Activated CD4-positive, alpha-beta T cell treated with anti-CD3 and anti-CD28 coated beads, Interleukin-10, Interleukin-2, amounts not matched to agents 100 ng/mL and 50 ng/mL, durations not matched to agents 16 hours and 8 hours (primary cell): ENCODE data around the gene TMEM53.
A peak's percentile ranks its signal among the peaks of the same experiment; 100 is the strongest.

ENCODE experiments used
- DNase-seq: peaks from one replicate; pipeline ENCODE4 v3.0.0-alpha.2; 2020

Gene TMEM53

GRCh38 chr1:44696789-44697345, 22.6 kb upstream of the TMEM53 start:
- peak; percentile 57 for DNase-seq

DNA sequence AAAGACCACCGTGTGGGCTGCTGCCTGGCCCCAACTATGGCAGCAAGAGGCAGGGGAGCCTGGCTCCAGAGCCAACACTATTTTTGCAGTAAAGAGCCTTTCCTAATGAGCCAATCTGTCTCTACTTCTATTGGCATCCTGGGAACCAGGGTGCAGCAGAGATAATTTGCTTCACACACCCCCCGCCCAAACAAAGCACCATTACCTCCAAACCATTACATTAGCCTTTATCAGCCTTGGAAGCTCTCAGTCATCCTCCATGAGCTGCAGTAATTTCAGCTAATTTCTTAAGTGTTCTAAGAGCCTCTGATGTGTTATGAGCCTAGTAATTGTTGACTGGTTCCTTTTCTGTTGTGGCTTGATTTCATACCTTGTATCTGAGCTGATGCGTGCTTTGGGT, 21.8 kb upstream of the TMEM53 start:
- DNase-seq = no peak

- no peak for DNase-seq
These were observed 21.4 kb upstream of the TMEM53 start for GRCh38 chr1:44695671-44696070.

DNA sequence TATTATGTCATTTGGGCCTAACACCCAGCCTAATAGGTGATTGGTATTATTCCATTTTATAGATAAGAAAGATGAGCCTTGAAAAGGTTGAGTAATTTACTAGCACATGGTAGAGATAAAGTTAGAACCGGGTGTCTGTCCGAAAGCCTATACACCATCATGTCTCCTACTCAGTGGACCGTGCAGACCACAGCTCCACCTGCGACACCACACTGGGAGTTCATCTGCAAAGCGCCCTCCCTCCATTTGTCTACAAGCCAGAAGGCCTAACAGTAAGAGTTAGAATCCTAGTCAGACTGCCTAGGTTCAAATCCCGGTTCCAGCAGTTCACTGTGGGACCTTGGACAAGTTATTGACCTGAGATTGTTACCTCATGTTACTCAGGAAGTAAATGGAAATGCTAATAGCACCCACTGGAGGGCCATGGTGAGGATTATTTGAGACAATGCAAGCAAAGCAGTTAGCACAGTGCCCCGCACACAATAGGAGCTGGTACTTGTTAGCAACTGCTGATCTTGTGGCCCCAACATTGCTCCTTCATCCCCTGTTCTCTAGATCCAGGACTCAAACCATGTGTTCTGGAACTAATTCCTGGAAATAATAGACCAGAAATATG, 20.7 kb upstream of the TMEM53 start:
- no peak for DNase-seq

GRCh38 chr1:44693900-44694299, 19.6 kb upstream of the TMEM53 start:
- no peak for DNase-seq

DNA sequence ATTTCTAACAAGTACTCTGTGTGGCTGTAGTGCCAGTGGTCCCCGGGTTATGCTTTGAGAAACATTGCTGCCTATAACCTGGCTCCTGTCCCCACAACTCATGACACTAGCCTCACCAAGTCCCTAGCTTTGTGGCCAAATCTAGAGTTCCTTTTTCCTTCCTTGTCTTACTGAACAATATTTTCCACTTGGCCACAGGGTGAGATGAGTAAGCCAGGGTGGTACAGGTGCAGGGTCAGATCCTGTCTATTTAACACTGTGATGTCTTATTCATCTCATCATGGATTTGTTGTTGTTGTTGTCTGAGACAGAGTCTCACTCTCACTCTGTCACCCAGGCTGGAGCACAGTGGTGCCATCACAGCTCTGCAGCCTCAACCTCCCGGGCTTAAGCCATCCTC, 18.9 kb upstream of the TMEM53 start:
- DNase-seq = peak; percentile 42

DNA sequence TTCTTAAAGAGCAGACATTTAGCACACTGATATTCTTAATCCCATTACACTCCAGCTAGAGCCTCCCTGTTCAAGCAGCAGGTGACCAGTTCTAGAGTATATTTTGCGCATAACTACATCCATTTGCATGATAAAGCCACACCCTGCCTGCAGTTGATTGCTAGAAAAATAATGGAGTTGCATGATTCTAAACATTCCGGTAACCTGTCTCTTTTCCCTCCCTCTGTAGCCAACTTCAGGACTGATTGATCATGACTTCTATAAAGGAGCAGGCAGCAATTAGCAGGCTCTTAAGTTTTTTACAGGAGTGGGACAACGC, 15.1 kb upstream of the TMEM53 start:
- DNase-seq = no peak

DNA sequence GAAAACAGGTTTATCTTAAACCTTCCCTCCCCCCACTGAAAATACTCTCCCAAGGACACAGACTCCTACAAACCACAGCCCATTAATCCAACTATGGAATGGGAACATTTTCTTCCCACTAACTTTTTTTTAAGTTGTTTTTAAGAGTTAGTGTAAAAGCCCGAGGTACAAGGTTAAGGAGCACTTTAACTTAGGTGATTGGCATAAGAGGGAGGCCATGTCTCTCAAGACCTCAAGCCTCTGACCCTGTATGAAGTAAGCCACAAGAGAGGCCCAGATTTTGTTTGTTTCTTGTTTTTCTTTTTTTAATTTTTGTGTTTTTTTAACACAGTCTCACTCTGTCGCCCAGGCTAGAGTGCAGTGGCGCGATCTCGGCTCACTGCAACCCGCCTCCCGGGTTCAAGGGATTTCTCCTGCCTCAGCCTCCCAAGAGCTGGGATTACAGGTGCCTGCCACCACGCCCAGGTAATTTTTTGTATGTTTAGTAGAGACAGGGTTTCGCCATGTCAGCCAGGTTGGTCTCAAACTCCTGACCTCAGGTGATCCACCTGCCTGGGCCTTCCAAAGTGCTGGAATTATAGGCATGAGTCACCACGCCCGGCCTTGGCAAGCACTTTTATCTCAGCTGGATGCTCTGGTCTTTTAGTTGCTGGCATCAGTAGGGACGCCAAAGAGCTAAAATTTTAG, 14.6 kb upstream of the TMEM53 start:
- no peak for DNase-seq

DNA sequence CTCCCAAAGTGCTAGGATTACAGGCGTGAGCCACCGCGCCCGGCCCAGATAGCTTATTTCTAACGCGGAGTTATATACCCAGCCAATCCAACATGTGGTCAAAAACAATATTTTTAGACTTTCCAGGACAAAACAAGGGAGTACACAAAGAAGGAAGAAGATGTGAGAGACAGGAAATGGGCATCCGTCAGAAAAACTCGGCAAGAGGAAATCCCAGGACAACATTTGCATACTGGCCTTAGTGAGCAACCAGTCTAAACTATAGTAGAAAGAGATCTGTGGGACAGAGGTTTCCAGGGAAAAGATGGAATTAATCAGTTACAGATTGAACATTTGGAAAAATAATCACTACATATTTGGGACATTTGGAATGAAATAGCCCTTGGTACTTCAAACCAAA, 11.6 kb upstream of the TMEM53 start:
- DNase-seq = no peak

GRCh38 chr1:44685218-44685617, 10.9 kb upstream of the TMEM53 start:
- DNase-seq = no peak

DNA sequence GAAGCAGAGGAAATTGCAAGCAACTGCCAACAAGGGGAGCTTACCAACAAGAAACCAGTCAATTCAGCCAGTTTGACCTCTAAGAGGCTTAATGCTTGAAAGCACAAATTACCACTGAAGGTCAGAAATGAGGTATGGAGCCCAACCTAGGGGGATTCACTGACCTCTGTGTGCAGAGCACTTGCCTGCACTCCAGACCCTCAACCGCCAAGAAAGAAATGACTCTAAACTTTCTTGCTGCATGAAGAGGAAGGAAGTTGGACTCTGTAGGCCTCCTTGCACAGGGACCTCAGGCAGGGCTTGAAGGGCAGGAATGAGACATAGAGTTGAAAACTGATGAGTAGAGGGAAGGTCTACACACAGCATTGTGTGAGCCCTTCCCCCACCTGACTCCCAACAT, 10.2 kb upstream of the TMEM53 start:
- DNase-seq = peak; percentile 47

- DNase-seq = no peak
These were observed 8.6 kb upstream of the TMEM53 start for GRCh38 chr1:44682883-44683265.

DNA sequence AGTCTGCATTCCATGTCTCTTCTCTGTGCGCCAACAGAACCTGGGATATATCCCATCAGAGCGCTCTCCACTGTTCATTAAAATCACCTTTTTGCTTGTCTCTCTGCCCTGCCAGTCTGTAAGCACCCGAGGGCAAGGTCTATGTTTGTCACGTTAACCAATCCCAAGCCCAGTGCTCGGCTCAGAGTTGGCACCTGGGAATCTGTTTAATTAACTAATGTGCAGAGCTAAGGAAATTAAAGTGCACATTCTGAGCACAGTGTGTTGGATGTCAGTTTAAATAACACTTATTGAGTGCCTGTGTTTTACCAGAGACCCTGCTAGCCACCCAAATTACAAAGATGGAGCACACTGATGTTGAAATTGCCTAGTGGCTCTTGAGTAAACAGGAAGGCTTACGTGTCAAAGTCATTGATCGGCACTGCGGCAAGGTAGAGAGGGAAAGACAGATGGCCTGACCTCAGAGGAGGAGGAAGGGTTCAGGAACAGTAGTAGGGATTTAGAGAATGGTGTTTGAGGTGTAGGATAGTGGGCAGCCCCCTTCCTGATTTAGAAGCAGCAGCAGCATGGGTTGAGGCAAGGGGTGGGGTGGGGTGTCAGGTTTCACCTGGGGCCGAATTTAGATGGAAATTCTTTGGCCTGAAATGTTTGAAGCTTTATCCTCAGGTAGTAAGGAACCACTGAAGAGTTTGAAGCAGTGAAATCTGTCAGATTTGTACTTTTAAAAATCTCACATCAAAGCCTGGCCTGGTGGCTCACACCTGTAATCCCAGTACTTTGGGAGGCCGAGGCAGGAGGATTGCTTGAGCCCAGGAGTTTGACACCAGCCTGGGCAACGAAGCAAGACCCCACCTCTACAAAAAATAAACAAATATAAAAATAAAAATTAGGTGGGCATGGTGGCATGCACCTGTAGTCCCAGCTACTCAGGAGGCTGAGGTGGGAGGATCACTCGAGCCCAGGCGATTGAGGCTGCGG, 7.9 kb upstream of the TMEM53 start:
- no peak for DNase-seq

DNA sequence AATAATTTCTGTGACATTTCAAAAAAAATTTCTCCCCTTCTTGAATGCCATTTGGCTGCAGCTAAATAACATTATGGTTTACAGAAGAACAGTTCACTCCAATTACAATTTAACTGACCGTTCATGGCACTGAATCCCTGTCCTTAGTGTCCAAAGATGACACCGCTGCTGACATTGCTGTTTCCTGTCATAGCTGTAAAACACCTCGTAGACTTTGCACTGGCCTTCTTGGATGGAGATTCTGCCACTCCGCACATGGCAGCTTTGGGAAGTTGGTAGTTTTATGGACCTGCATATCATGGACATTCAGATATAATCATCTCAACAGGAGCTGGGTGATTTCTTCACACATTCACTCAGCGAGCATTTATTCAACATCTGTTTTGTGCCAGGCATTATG, 5.2 kb upstream of the TMEM53 start:
- no peak for DNase-seq

DNA sequence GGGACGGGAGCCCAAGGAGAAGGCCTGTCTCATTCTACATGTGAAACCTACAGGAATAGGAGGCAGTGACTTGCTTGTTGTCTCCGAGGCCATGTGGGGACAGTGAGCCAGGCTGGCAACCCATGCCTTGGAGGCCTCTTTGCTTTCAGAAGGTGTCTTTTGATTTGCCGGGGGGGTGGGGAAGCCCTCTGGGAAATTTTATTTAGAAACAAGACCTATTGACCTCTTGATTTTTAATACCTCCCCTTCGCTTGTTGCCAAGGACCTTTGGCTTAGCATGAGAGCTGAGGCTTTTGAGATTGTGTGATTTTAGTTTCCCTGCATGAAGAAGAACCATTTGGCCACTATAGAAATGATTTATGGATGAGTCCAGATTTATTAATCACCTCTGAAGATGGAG, 4.3 kb upstream of the TMEM53 start:
- no peak for DNase-seq

DNA sequence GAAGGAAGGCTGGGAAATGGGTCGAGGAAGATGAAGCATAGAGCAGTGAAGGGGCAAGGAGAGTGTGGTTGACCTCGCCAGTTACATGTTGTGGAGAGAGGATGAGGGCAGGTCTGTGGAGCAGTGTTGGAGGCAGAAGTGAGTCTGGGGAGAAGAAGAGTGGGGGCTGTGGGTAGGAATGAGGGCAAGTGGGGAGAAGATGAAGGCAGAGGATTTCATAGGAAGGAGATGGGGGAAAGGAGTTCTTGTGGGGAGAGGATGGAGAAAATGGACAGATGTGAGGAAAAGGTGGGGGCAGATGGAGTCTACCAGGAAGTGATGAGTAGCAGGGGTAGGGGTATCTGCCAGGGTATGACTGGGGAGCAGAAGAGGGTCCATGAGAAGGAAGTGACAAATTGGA, 3.8 kb upstream of the TMEM53 start:
- DNase-seq = no peak

DNA sequence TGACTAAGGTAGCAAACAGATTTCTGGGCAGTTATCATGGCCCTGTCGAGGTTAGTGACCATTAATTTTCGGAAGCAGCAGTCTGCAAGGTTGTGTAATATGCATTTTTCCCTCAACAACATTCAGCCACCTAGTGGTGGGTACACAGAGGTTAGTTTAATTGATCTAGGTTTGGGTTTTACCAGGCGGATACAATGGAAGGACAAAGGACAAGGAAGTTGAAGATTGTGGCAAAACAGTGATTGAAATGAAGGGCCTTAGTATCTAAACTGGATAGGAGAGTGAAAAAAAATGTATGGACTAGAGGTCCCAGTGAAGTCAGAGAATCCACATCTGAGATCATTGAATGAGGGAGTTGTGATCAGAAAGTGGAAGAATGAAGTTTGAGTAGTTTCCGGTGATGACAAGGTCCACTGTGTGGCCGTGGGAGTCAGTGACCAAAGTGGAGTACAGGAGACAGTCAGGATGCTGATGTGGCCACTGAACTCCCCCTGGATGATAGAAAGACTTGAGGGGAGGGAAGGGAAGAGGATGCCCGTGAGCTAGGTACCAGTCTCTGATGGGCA, 3.0 kb upstream of the TMEM53 start:
- peak; percentile 35 for DNase-seq

DNA sequence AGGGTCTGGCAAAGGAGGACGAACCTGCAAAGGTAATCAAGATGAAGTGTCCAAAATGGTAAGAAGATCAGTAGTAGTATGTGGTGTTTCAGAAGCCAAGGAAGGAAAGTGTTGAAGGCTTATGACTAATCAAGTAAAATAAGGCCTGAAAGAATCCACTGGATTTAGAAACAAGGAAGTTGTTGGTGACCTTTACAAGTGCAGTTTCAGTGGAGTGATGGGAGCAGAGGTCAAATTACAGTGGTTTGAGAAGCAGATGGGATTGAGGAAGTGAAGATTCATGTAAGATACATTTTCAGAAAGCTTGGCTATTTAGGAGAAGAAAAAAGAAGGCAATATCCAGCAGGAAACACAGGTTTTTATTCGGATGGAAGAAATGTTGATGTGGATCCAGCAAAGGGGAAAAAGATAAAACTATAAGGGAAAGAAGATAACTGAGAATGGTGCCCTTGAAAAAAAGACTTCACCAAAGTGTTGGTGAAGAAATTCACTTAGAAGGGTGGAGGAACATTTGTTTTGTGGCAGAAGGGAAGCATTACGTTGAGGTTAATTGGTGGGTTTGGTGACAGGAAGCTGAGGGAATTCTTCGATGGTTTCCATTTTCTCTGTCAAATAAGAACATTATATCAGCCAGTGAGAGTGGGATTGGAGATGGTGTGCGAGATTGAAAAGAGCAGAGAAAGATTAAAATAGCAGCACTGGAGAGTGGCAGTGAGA, 2.4 kb upstream of the TMEM53 start:
- DNase-seq = no peak

DNA sequence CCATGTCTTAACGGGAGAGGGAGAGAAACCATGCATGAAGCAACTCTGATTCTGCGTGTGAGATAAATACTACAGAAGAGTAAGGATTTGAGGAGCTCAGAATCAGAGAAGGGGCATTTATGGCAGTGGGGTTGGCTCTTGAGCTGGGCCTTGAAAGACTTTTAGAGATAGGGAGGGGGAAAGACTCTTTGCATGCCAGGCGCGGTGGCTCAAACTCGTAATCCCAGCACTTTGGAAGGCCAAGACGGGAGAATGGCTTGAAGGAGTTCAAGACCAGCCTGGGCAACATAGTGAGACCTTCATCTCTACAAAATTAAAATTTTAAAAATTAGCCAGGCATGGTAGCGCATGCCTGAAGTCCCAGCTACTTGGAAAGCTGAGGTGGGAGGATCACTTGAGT, 905 bp upstream of the TMEM53 start:
- DNase-seq = no peak

- DNase-seq = no peak
These were observed 587 bp downstream of the TMEM53 start for GRCh38 chr1:44673675-44674112.

DNA sequence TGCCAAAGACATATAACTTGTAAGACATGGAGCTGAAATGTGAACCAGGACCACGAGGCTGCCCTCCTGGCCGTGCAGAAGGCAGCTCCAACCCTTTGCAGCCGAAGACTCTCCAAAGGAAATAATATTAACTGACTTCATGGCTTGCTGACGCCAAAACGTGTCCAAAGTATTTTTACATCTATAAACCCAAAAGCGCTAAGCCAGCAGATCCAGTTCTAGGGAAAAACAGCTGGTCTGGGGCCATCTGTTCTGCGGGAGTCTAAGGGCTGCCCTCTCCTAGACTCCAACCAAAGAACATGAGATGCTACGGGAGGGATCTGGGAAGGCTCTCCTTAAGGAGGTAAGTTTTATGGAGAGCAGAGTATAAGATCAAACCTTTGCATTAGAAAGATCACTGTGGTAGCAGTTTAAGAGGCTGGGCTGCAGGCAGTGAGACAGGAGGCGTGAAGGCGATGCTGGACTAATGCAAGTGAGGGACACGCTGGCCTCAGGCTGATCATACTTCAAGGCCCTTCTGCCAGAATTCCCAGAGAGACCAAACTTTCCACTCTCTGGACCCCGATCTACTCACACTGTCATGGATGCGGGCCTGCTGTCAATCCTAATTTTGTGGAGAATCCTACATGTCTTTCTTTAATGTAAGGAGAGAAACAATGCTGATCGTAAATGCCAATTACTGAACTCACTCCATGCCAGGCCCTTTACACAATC, 1.2 kb downstream of the TMEM53 start:
- no peak for DNase-seq
